NCI-H2029 treated with DMSO at 0.1 percent for 48 hours (cell line): ENCODE results near the gene ABI3BP.

Experiments
- DNase-seq: peaks from one replicate; lab custom pipeline; 2025; lab: John Stamatoyannopoulos, UW

ABI3BP gene

GRCh38 chr3:100891827-100892226 is 101.4 kb downstream of the ABI3BP start:
- no peak for DNase-seq

GRCh38 chr3:100891033-100891432 is 102.2 kb downstream of the ABI3BP start:
- no peak for DNase-seq

GRCh38 chr3:100888881-100889280 is 104.3 kb downstream of the ABI3BP start:
- DNase-seq = no peak

DNA sequence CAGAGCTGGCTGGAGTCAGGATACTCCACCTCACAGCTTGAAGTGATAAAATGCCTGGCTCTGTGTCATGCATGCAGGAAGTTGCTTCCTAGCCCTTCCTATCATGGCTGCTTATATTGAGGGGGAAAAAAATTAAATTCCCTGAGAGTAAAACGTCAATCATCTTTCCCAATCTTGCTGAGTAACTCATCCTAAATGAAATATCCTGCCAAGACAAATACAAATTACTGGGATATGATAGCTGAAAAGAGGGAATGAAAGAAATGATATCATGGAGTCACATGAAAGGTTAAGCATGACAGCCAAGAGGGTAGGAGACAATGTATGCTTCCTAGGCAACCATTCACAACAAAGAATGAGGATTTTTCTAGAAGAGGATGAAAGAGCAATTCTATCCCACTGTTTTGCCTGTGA is 110.6 kb downstream of the ABI3BP start:
- no peak for DNase-seq

DNA sequence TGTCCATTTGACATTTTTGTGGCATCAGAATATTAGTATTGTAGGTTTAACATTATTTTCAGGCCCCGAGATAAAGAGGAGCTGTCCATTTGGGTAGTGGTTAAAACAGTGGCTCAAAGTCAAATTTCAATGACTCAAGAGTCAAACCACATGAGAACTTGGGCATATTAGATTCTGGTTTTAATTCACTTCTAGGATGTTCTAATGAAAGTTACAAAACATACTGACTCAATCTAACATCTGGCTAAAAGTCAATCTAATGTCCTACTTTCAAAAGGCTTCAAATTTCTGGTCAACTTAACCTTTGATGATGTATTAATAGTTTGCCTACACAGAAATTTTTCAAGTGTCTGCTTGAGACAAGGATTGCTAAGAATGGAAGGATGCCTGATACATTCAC is 112.4 kb downstream of the ABI3BP start:
- no peak for DNase-seq

DNA sequence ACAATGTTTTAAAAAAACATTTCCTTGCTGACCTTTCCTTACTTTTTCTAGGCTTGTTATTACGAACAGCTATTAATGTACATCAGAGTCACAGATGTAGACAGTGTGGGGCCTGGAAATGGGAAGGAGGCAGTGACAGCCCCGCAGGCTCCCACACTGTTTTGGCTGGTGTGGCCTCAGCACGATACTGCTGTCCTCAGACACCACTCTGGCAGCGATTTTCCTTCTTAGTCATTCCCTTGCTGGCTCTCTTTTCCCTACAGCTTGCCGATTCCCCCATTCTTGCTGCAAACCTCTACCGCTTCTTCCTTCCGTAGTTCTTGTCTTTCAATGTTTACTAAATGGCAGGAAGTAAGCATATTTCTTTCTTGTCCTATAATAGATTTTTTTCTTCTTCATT is 113.1 kb downstream of the ABI3BP start:
- DNase-seq = no peak

GRCh38 chr3:100879195-100879810 is 113.9 kb downstream of the ABI3BP start:
- DNase-seq = no peak

DNA sequence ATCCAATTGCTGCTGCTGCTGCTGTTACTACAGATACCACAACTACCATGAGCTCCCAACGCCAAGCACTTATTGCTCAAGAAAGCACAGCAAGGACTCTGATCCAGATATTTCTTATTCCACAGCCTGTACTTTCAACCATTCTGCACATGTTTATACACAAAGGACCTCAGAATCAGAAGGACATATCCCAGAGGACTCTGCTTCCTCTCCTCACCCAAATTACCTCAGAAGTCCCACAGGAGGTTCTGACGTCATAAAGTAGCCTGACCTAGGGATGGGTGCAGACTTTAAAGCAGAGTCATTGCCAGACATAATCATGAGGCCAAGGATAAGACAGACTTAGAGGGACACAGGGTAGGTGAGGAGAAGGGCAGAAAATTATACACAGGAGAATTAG is 115.9 kb downstream of the ABI3BP start:
- DNase-seq = no peak

DNA sequence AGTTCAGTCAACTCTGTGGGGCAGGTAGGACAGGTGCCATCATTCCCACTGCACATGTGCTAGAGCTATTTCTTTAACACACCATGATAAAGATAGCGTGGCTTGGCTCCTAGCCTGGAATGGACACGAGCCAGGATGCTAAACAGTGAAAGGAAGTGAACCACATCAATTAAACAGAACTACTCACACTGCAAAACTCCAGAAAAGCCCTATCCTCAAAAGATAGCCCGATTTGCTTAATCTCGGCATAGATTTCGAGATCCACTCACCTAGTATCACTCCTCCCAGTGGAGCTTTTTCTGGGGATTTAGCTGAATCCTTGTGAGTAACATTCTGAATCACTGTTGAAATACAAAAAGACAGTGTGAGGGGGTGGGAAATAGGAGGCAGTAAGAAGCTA is 118.0 kb downstream of the ABI3BP start:
- no peak for DNase-seq

GRCh38 chr3:100873611-100874010 is 119.6 kb downstream of the ABI3BP start:
- DNase-seq = no peak

GRCh38 chr3:100871306-100871705 is 121.9 kb downstream of the ABI3BP start:
- no peak for DNase-seq

DNA sequence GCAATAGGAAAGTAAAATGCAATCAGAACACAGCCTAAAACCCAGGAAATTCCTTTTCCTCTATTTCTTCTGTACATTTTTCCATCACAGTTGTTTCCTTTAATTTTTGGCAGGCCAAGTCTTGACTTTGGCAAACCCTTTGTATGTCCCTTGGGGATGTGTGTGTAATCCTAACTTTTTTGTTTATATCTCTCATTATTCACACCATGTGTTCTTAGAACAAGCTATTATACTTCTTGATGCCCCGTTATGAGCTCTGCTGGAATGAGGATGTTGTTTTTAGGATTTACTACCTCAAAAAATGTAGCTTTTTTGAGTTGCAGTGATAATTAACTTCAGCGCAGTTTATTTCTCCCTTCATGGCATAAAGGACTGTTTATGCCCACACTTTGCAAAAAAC is 123.4 kb downstream of the ABI3BP start:
- no peak for DNase-seq

DNA sequence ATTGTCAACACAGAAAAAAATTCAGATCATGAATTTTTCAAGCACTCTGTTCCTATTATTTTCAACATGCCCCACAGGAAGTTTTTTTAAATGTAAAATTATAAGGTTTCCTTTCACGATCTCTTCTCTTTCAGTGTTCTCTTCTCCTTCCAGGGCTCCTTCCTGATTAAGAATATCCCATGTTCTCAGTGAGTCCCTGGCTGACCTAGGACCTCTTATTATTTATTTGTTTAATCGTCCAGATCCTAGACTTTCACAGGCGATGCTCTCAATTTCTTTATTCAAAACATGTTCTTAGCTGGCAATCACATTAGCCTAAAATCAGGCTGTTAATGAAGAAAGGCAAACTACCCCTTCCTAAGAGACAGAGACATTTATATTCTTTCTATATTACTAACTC is 124.3 kb downstream of the ABI3BP start:
- no peak for DNase-seq

GRCh38 chr3:100868096-100868495 is 125.1 kb downstream of the ABI3BP start:
- no peak for DNase-seq

DNA sequence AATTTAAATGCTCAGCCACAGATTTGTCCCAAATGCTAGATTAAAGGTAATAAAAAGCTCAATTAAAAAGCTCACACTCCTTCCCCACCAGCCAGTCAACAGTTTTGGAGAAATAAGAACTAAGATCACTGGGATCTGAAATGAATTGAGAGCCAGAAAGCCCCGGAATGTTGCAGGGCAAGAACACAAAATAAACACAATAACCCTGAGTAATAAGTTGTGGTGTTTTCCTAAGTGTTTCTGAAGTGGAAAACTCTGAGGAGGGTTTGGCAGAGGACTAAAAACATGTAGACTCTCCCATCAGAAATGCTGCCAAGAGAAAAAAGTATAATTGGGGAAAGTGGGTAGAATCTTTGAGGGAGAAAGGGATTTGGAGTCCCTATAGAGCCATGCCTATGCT is 127.8 kb downstream of the ABI3BP start:
- DNase-seq = no peak

DNA sequence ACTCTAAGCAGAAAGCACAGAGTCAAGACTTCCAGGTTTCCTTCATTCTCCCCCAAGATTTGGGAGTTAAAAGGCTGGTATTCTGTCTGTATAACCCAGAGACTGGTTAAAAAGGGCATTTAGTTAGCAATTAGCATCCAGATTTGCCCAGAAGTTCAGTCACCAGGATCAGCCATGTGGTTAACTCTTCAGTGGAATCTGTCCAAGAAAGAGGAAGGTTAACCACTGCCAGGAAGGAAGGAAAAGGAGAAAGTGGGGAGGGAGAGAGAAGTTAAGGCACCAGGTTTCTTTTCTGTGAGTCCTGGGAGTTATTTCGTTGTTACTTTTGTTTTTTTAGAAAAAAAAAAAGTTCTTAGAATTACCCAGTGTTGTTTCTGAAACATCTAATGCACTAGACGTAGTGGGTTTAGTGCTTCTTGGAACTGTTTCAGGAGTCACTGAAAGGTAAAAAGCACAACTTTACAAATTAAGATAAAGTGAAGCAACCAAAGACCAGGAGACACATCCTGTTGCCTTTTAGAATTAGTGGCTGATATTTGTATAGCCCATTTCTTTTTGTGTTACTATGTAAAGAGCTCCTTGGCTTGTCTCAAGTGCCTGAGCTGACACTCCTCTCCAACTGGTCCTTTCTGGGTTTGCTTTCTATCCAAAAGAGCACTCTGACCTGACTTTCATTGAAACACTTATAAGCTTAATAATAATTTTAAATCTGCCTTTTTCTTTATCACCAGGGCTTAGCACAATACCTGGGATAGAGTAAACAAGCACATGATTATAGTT is 128.6 kb downstream of the ABI3BP start:
- DNase-seq = no peak

DNA sequence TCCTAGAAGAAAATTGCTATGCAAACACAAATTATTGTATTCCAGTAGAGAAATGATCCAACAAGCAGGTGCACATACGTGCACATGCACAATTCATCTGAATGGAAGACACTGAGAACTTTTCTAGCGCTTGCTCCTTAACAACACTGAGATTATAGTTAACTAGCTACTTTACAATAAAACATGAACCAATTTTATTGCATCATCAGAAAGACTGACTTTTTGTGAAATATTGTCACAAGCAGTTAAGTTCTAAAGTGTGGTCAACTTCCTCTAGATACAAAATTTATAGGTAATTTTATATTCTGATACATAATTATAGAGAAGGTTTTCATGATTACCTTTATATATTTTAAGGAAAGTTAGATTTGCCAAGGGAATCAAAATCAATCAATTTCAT is 135.4 kb downstream of the ABI3BP start:
- DNase-seq = no peak

GRCh38 chr3:100856821-100857220 is 136.4 kb downstream of the ABI3BP start:
- no peak for DNase-seq

- no peak for DNase-seq
Measured at GRCh38 chr3:100852840-100853239, 140.4 kb downstream of the ABI3BP start.

DNA sequence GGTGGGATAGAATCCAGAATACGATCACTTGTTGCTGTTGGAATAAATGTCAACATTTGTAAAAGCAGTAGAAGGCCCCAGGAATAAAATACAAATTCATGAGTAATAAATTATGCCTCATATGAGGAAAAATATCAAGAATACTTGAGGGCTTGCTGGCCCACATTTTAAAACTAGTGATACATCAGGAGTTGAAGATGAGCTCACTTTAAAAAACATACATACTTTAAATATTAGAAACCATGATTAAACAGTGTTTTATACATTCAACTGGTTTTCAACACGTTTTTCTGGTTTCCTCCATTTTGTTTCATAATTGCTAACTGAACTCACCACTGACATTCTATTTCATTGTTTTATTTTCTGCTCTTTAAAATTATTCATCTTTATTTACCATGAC is 142.5 kb downstream of the ABI3BP start:
- no peak for DNase-seq

DNA sequence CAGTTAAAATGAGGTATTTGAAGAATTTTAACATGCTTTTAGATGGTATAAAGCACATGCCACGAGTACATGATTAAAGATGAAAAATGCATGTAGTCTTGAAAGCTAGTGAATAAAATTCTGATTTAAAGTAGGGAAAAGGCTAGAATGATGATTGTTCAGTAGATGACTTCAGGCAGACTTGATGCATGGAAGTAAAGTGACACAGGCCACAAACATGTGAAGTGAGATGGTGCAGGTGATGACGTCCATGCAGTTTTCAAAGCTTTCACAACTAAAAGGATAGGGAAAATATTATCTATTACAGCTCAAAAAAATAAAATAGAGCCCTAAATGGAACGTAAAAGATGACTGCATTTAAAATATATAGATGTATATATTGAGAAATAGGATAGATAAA is 143.1 kb downstream of the ABI3BP start:
- no peak for DNase-seq

DNA sequence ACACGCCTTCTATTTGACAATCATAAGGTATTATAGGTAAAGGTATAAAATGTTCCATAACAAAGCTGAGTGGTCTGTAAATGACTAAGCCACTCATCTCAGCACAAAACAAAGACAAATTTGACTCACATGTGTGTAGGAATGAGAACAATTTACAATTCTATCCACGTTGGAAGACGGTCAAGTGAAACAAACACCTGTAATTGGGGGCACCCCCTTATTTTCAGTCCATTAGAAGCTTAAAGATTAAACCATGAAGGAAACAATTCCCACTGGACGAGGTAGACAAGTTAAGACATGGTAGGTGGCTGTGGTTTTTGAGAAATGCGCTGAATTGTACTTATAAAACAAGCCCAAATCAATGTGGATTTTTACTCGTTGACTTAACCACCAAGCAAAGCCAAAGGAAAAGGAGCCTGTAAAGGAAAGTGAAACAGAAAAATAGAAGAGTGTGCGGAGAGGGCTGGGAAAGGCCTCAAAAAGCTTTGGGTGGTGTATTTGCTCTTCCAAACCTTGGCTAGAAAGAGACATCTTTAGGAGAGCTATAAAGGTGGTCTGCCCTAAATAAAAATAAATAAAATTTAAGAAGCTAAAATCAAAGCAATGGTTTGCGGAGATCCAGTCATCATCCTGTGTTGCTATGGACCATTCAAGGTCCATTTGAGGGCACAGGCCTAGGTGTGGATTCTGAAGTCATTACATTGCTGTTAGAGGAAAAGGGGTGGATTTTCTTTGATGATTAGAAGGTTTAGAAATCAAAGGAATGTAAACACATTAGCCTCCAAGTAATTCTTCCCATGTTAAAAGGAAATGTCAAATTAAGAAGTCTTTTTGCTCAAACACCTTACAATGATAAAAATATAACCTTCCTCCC is 148.9 kb downstream of the ABI3BP start:
- no peak for DNase-seq

GRCh38 chr3:100838157-100838556 is 155.1 kb downstream of the ABI3BP start:
- no peak for DNase-seq
